ENCODE measurements around the gene HOXB1.
"Not testable (repeated sequence)": the region's sequence is repeated elsewhere in the genome, so short reads cannot be mapped to it uniquely, and the experiment has no call there.

HOXB1 gene

GRCh38 chr17:48494335-48494734, 36.5 kb downstream of the HOXB1 start:
- DNase-seq (ENCODE audit: low read depth), result peak; percentile 76

GRCh38 chr17:48492401-48493298, 38.2 kb downstream of the HOXB1 start:
- DNase-seq (ENCODE audit: low read depth), result peak; percentile 56

DNA sequence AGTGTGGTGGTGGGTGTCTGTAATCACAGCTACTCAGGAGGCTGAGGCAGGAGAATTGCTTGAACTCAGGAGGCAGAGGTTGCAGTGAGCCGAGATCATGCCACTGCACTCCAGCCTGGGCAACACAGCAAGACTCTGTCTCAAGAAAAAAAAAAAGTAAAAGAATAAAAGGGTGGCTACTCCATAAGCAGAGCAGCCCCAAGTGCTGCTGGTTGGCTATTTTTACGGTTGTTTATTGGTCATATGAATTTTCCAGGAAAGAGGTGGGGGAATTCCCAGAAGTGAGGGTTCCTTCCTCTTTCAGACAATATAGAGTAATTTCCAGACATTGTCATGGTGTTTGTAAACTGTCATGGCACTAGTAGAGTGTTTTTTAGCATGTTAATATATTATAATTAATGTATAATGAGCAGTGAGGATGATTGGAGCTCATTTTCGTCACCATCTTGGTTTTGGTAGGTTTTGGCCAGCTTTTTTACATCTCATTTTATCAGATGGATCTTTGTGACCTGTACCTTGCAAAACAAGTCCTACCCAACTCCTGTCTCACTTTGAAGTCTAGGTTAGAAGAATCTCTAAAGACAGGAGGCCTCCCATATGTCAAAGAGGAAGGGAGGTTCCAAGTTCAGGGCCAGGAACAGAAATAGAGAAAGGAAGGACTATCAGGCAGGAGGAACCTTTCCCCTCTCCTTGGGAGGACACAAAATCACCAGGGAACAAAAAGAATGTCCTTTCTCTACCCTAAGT, 39.1 kb downstream of the HOXB1 start:
- no peak for DNase-seq (ENCODE audit: low read depth)

DNA sequence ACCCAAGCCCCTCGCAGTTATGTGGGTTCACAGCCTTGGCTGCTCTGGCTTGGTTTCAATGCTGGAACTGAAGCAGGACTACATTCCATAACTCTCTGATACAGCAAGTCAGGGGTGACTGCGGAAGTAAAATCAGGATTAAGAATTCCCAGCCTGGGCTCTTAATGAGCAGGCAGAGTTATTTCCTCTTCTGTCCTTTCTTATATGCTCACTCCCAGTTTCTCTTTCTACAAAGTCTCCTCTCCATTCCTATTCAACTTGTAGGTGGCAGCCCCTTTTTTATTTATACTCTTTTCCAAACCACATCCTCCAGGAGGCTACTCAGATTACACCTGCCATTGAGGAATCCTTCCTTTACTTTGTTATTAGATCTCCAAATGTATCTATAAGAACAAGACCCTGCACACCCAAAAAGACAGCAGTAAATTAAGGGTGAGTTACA, 40.3 kb downstream of the HOXB1 start:
- DNase-seq (ENCODE audit: low read depth), result no peak

GRCh38 chr17:48489781-48490180, 41.0 kb downstream of the HOXB1 start:
- DNase-seq (ENCODE audit: low read depth), result no peak

DNA sequence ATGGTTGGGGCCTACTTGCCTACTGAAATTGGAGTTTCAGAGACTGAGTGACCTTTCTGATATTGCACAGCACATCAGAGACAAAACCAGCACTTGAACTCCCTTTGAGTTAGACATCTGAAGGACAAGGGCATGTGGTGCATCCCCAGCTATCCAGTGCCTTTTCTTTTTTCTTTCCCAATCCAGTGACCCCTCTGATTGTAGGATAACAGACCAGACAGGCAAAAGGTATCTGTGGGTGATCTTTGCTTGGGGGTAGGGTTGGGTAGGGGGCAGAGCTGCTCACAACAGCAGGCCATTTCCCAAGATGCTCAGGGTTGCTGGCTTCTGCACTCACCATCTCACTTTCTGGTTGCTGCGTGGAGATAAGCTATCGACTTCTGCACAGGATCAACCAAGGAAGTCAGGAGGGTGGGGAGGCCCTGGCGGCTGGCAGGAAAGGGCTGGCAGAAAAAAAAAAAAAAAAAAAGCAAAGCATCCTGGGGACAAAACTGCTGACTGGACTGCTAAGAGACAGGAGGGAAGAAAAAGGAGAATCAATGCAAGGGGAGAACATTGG, 42.2 kb downstream of the HOXB1 start:
- DNase-seq (ENCODE audit: low read depth), result no peak

DNA sequence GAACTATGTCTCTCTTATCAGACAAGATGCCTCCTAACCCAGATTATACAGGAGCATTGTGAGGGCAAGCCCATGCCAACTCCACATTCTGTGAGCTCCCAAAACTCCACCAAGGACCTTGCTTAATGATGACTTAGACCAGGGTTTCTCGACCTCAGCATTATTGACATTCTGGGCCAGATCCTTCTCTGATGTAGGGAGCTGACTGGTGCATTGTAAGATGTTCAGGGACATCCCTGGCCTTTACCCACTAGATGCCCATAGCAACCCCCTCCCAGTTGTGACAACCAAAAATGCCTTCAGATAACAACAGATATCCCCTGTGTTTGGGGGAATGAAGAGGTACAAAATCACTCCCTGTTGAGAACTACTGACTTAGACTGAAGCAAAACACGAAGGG, 43.6 kb downstream of the HOXB1 start:
- no peak for DNase-seq (ENCODE audit: low read depth)

GRCh38 chr17:48486557-48486956, 44.3 kb downstream of the HOXB1 start:
- DNase-seq (ENCODE audit: low read depth), result peak; percentile 97

DNA sequence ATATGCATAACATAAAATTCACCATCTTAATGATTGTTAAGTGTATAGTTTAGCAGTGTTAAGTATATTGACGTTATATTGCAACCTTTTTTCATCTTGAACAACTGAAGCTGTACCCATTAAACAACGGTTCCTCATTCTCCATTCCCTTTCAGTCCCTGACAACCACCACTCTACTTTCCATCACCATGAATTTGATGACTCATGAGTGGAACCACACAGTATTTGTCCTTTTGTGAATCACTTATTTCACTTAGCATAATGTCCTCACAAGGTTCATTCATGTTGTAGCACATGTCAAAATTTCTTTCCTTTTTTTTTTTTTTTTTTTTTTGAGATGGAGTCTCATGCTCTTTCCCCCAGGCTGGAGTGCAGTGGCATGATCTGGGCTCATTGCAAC, 46.0 kb downstream of the HOXB1 start:
- DNase-seq (ENCODE audit: low read depth), result peak; percentile 58

DNA sequence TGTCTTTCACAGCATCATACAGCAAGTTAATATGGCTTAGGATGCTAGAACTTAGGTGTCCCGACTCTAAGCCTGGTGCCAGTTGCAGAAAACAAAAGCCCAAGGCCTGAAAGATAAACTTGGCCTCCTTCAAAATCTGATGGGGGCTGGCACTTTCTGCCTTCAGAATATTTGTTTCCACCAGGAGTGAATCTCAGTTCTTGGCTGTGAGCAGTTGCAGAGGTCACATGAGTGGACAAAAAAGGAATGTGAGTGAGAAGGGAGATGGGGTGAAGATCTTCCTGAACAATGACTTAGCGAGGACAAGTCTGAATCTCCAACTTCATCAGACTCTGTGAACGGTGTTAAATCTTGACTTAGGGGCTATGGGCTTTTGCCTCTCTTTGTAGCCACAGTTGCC, 46.6 kb downstream of the HOXB1 start:
- DNase-seq (ENCODE audit: low read depth), result no peak

DNA sequence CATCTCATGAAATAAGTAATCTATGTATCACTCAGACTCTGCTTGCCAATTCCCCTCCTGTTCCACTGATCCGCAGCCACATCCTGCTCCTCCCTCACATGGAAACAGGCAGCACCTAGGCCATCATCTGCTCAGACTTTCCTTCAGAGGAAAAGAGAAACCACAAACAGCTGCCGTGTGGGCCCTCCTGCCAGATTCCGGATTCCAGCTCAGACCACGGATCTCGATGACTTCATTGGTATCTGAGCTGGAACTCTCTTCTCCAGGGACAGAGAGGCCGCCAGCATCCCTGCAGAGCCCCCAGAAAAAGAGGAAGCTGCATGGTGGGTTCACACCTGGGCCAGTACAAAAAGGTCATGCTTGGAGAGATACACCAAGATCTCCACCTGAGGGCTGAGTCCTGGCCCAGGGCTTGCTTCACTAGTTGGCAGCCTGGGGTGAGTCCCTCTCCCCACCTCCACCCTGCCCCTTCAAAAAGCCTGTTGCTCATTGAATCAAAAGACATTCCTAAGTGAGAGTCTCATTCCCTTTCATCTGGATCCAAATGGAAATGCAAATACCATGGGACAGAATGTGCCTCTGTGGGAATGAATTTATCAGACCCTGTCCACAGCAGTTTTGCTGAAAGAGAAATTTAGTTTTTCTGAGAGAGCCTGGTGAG, 47.2 kb downstream of the HOXB1 start:
- peak; percentile 93 for DNase-seq (ENCODE audit: low read depth)

DNA sequence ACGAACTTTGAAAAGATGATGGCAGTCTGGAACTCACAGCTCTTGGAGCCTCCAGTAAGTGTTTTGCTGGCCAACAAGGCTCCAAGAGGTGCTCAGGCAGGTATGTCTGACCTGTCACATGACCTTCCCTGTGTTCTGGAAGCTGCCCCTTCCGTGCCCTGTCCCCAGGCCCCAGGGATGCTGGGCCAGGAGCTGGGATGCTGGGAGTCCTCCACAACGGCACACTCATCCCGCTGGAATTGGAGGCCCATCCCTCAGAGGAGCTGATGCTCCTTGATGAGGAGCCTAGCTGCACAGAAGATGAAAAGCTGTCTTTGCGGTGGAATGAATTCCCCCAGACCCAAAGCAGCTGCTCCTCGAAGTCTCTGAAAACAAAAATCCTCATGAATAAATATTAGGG, 47.8 kb downstream of the HOXB1 start:
- no peak for DNase-seq (ENCODE audit: low read depth)

DNA sequence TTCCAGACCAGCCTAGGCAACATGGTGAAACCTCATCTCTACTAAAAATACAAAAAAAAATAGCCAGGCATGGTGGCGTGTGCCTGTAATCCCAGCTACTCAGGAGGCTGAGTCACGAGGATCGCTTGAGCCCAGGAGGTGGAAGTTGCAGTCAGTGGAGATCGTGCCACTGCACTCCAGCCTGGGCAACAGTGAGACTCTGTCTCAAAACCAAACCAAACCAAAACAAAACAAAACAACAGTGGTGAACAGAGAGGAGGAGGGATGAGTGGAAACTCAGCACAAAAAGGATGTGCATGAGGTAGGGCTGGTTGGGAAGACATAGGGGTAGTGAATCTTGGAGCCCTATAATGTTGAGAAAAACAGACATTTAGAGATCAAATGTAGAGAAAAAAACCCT, 48.5 kb downstream of the HOXB1 start:
- not testable (repeated sequence) for DNase-seq (ENCODE audit: low read depth)

GRCh38 chr17:48479014-48479402, 51.8 kb downstream of the HOXB1 start:
- no peak for DNase-seq (ENCODE audit: low read depth)

Data from stromal cell of bone marrow (primary cell).